Endodermal cell (in vitro differentiated cells): ENCODE measurements around the gene UNC93A. TPM values are rescaled to one million over a fixed set of nuclear protein-coding genes. Genes with fewer than 3 reads are reported as not detected.

Experiments
- DNase-seq: peaks from one replicate; pipeline ENCODE4 v3.0.0-alpha.2; 2017
- H3K27ac ChIP-seq: 2 replicates; pipeline ENCODE4 v1.5.1; 2013; ENCODE audit warnings: mild to moderate bottlenecking, low read depth, low read length, moderate library complexity
- H3K27me3 ChIP-seq: 2 replicates; pipeline ENCODE4 v1.6.1; 2013; ENCODE audit warnings: mild to moderate bottlenecking, low read length, moderate library complexity; ENCODE audit not compliant: insufficient read depth, control insufficient read depth, poor library complexity, severe bottlenecking
- H3K36me3 ChIP-seq: 2 replicates; pipeline ENCODE4 v1.7.0; 2013; ENCODE audit warnings: mild to moderate bottlenecking, low read length, moderate library complexity; ENCODE audit not compliant: control insufficient read depth, insufficient read depth
- H3K4me1 ChIP-seq: one replicate; pipeline ENCODE4 v1.7.0; 2013; ENCODE audit warnings: low read length; ENCODE audit not compliant: control insufficient read depth, insufficient read depth
- H3K4me3 ChIP-seq: 2 replicates; pipeline ENCODE4 v1.5.1; 2013; ENCODE audit warnings: mild to moderate bottlenecking, low read length, moderate library complexity
- H3K9ac ChIP-seq: 2 replicates; pipeline ENCODE4 v1.6.1; 2013; ENCODE audit warnings: mild to moderate bottlenecking, low read length, moderate library complexity; ENCODE audit not compliant: poor library complexity, severe bottlenecking; ENCODE audit errors: extremely low read depth
- H3K9me3 ChIP-seq: 2 replicates; pipeline ENCODE4 v1.6.1; 2013; ENCODE audit warnings: mild to moderate bottlenecking, low read length, moderate library complexity; ENCODE audit not compliant: control insufficient read depth
- H3K27ac Mint-ChIP-seq: 2 replicates; pipeline ENCODE4 v1.8.0; 2020; ENCODE audit warnings: mixed read lengths
- H3K27me3 Mint-ChIP-seq: 2 replicates; pipeline ENCODE4 v1.8.0; 2021; ENCODE audit warnings: mild to moderate bottlenecking, mixed read lengths; ENCODE audit not compliant: insufficient read depth
- H3K36me3 Mint-ChIP-seq: 2 replicates; pipeline ENCODE4 v1.8.0; 2020; ENCODE audit warnings: low read depth, mixed read lengths
- H3K4me1 Mint-ChIP-seq: 2 replicates; pipeline ENCODE4 v1.8.0; 2020; ENCODE audit warnings: mixed read lengths
- H3K4me3 Mint-ChIP-seq: 2 replicates; pipeline ENCODE4 v1.8.0; 2020; ENCODE audit warnings: mild to moderate bottlenecking, moderate library complexity, mixed read lengths
- H3K9me3 Mint-ChIP-seq: 2 replicates; pipeline ENCODE4 v1.8.0; 2020; ENCODE audit warnings: mild to moderate bottlenecking, mixed read lengths
- CTCF ChIP-seq: fragments of 200-600 bp; sonication (generic); conservative IDR thresholded peaks from 2 replicates; pipeline ENCODE4 v1.5.0; 2021; ENCODE audit warnings: antibody characterized with exemption, mild to moderate bottlenecking
- WGBS, 2 experiments: methylation state at CpG; one replicate each; pipeline versions ENCODE4 v1.1.5 to v1.1.7; 2013; ENCODE audit warnings: missing lambda C conversion rate in 2 of 2, mixed read lengths in 1 of 2; ENCODE audit not compliant: insufficient coverage in 1 of 2, insufficient read length in 1 of 2; 5-methylcytosine and 5-hydroxymethylcytosine counted together
- total RNA-seq, 2 donors: library from RNA; stranded (reverse); fragmentation: NEBNext Ultra II Directional in 1 of 2; extraction: Animal tissue kit (Norgen Biotek cat#: 25700) in 1 of 2; gene quantifications; 2 replicates in 1 of 2; 3 replicates in 1 of 2; pipeline ENCODE4 v1.2.1, GENCODE V29; 2021

Gene UNC93A
- total RNA-seq, 2 donors from 2014 or later, result 2.0 to 4.0 TPM

- Histone ChIP-seq H3K9me3 (peaks cover 7% of the 10 kb centered on the region), H3K27ac (no peak overlapping the region), H3K4me3 (no peak overlapping the region), H3K9ac (no peak overlapping the region), H3K27me3 (no peaks in the 10 kb centered on the region), H3K36me3 (no peaks in the 10 kb centered on the region), H3K4me1 (no peaks in the 10 kb centered on the region)
- H3K27ac Mint-ChIP-seq, result no peak overlapping the region
- TF ChIP-seq CTCF, result no peak
- H3K4me1 Mint-ChIP-seq, result peaks cover under 1% of the 10 kb centered on the region
- H3K9me3 Mint-ChIP-seq, result peaks cover 10% of the 10 kb centered on the region
- peaks cover 6% of the 10 kb centered on the region for H3K36me3 Mint-ChIP-seq
- DNase-seq, result no peak
- H3K4me3 Mint-ChIP-seq, result no peak overlapping the region
- H3K27me3 Mint-ChIP-seq, result peaks cover 9% of the 10 kb centered on the region
- WGBS, 2 experiments, result 88 to 89% methylated on average over 15 to 16 of the region's 16 CpGs
Measured at GRCh38 chr6:167299641-167300308, 8.7 kb downstream of the UNC93A start.

DNA sequence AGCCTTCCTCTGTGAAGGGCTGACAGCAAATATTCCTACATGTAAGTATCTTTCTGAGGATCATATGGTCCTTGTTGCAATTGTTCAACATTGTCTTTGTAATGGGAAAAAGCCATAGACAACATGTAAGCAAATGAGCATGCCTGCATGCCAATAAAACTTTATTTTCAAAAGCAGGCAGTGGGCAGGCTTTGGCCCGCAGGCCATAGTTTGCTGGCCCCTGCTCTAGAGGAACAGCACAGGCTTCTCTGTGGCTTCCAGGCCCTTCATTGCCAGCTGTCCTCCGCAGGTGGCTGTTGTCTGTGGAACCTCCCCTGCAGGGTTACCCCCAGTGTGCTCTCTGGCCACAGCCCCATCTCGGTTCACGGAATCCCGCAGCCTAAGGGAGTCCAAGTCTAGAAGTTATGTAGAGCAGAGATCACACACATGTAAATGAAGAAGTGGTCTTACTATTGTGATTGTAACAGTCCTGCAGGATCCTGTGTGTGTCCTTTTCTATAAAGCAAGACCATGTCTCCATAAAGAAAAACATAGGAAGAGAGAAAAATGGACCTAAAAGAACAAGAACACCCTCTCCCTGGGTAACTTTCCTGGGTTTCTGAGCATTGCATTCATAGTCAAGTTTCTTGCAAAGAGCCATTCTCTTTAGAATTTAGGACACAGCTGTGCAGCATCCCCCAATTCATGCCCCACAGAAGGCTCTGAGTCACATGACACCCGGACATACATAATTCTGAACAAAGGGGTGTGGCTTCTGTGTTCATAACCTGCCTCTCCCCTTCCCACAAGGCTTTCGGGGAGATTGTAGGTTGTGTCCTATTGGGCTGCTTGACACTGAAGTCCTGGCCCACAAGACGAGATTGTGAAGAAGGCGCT is 10.0 kb downstream of the UNC93A start:
- Histone ChIP-seq H3K4me1 (no peaks in the 10 kb centered on the region), H3K27me3 (no peaks in the 10 kb centered on the region), H3K27ac (no peak overlapping the region), H3K36me3 (no peaks in the 10 kb centered on the region), H3K9ac (no peak overlapping the region), H3K4me3 (no peak overlapping the region), H3K9me3 (peaks cover 7% of the 10 kb centered on the region)
- H3K9me3 Mint-ChIP-seq, result peaks cover 10% of the 10 kb centered on the region
- peaks cover 6% of the 10 kb centered on the region for H3K36me3 Mint-ChIP-seq
- peaks cover 9% of the 10 kb centered on the region for H3K4me1 Mint-ChIP-seq
- no peak overlapping the region for H3K27ac Mint-ChIP-seq
- H3K27me3 Mint-ChIP-seq, result peaks cover 10% of the 10 kb centered on the region
- TF ChIP-seq CTCF, result no peak
- no peak overlapping the region for H3K4me3 Mint-ChIP-seq
- 91 to 100% methylated on average over 1 to 9 of the region's 9 CpGs for WGBS, 2 experiments
- DNase-seq, result no peak

DNA sequence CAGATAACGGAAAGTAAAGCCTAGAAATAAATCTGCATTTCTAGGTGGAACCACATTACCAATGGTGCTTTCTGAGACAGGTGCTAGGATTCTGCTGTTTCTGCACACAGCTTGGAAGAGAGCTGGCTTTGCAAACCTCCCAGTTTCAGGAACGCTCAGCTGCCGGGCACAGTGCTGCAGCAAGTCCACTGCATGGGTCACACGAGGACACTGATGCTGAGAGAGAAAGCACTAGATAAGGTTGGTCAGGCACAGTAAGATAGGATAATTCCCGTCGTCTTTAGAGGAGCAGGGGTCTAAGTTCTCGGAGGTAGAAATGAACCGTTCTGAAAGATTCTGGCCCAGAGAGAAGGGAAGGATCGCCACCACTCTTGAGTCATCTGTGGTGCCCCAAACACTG is 11.0 kb downstream of the UNC93A start:
- Mint-ChIP-seq H3K27me3 (peaks cover 10% of the 10 kb centered on the region), H3K27ac (no peak overlapping the region)
- WGBS, 2 experiments, result 82 to 87% methylated on average over 7 to 9 of the region's 9 CpGs

More for the DNA sequence above, 11.0 kb downstream of the UNC93A start:
- no peaks in the 10 kb centered on the region for H3K36me3 ChIP-seq
- DNase-seq, result no peak
- Mint-ChIP-seq H3K4me1 (peaks cover 9% of the 10 kb centered on the region), H3K4me3 (no peak overlapping the region), H3K9me3 (peaks cover 10% of the 10 kb centered on the region), H3K36me3 (peaks cover 6% of the 10 kb centered on the region)
- H3K4me1 ChIP-seq, result no peaks in the 10 kb centered on the region
- peaks cover 7% of the 10 kb centered on the region for H3K9me3 ChIP-seq
- no peaks in the 10 kb centered on the region for H3K27me3 ChIP-seq
- no peak overlapping the region for H3K4me3 ChIP-seq
- no peak overlapping the region for H3K27ac ChIP-seq
- H3K9ac ChIP-seq, result no peak overlapping the region
- TF ChIP-seq CTCF, result no peak
